GM06990 (cell line): ENCODE data around the gene GABRG3.

Experiments used
- DNase-seq: peaks from one replicate; pipeline ENCODE4 v3.0.0-alpha.2; 2011; ENCODE audit not compliant: insufficient read length; ENCODE audit errors: extremely low read depth
- H3K27me3 ChIP-seq: replicated peaks from 2 replicates; pipeline ENCODE4 v1.6.0; 2011; ENCODE audit warnings: low read length; ENCODE audit not compliant: control insufficient read depth, insufficient read depth
- H3K36me3 ChIP-seq: 2 replicates; pipeline ENCODE4 v1.5.1; 2011; ENCODE audit warnings: low read length; ENCODE audit not compliant: control insufficient read depth, insufficient read depth
- H3K4me3 ChIP-seq: replicated peaks from 2 replicates; pipeline ENCODE4 v1.5.1; 2011; ENCODE audit warnings: low read depth, mild to moderate bottlenecking, control low read depth, low read length
- CTCF ChIP-seq: IDR thresholded peaks from 2 replicates; pipeline ENCODE4 v1.5.1; 2011; ENCODE audit warnings: low read length, control low read depth, mild to moderate bottlenecking, inconsistent platforms; ENCODE audit not compliant: insufficient read depth, poor library complexity, severe bottlenecking

GABRG3 gene

GRCh38 chr15:27498700-27499099, 527.7 kb downstream of the GABRG3 start:
- DNase-seq = no peak
- Histone ChIP-seq H3K36me3 (no peaks in the 10 kb centered on the region), H3K27me3 (no peaks in the 10 kb centered on the region), H3K4me3 (no peak overlapping the region)
- no peak for TF ChIP-seq CTCF

- TF ChIP-seq CTCF = no peak
- no peaks in the 10 kb centered on the region for H3K27me3 ChIP-seq
- H3K4me3 ChIP-seq = no peak overlapping the region
- H3K36me3 ChIP-seq = no peaks in the 10 kb centered on the region
- no peak for DNase-seq
These were observed 528.2 kb downstream of the GABRG3 start for GRCh38 chr15:27499191-27499590.

GRCh38 chr15:27499719-27500118, 528.7 kb downstream of the GABRG3 start:
- Histone ChIP-seq H3K36me3 (no peaks in the 10 kb centered on the region), H3K27me3 (no peaks in the 10 kb centered on the region), H3K4me3 (no peak overlapping the region)
- no peak for DNase-seq
- no peak for TF ChIP-seq CTCF

GRCh38 chr15:27500206-27500605, 529.2 kb downstream of the GABRG3 start:
- no peaks in the 10 kb centered on the region for H3K36me3 ChIP-seq
- no peaks in the 10 kb centered on the region for H3K27me3 ChIP-seq

GRCh38 chr15:27506752-27507151, 535.8 kb downstream of the GABRG3 start:
- no peak for TF ChIP-seq CTCF
- no peak for DNase-seq
- H3K27me3 ChIP-seq = no peaks in the 10 kb centered on the region
- no peaks in the 10 kb centered on the region for H3K36me3 ChIP-seq
- no peak overlapping the region for H3K4me3 ChIP-seq

More at GRCh38 chr15:27500206-27500605, 529.2 kb downstream of the GABRG3 start:
- no peak for DNase-seq
- TF ChIP-seq CTCF = no peak
- no peak overlapping the region for H3K4me3 ChIP-seq

- Histone ChIP-seq H3K27me3 (no peaks in the 10 kb centered on the region), H3K36me3 (no peaks in the 10 kb centered on the region), H3K4me3 (no peak overlapping the region)
- TF ChIP-seq CTCF = no peak
- DNase-seq = no peak
These were observed 538.0 kb downstream of the GABRG3 start for GRCh38 chr15:27509014-27509413.
